Breast epithelium (tissue), 4 donors: ENCODE results near the gene SOS1. TPM values are rescaled to one million over a fixed set of nuclear protein-coding genes. Genes with fewer than 3 reads are reported as not detected.

Experiments used
- DNase-seq, 2 donors: peaks; one replicate each; pipeline ENCODE4 v3.0.0-alpha.2; 2019; ENCODE audit warnings: low spot score in 2 of 2
- H3K27ac ChIP-seq, 2 donors: fragments of 200-600 bp; sonication (generic) in 1 of 2; one replicate each; pipeline ENCODE4 v1.5.1; 2016 to 2019; ENCODE audit warnings: mild to moderate bottlenecking in 1 of 2
- H3K27me3 ChIP-seq, 2 donors: fragments of 200-600 bp; sonication (generic) in 1 of 2; one replicate each; pipeline versions ENCODE4 v1.5.1 to v1.6.0; 2017 to 2019; ENCODE audit warnings: control low read depth in 1 of 2, mild to moderate bottlenecking in 1 of 2
- H3K36me3 ChIP-seq: fragments of 200-600 bp; one replicate; pipeline ENCODE4 v1.5.1; 2019
- H3K4me1 ChIP-seq, 2 donors: fragments of 200-600 bp; sonication (generic); one replicate each; pipeline ENCODE4 v1.5.1; 2016 to 2019; ENCODE audit warnings: control low read depth in 1 of 2
- H3K4me3 ChIP-seq, 3 donors: fragments of 200-600 bp; sonication (generic); 1 replicate in 2 of 3; 2 replicates in 1 of 3; pipeline ENCODE4 v1.5.1; 2016 to 2019; ENCODE audit warnings: mild to moderate bottlenecking in 3 of 3, moderate library complexity in 2 of 3
- H3K9me3 ChIP-seq, 2 donors: fragments of 200-600 bp; sonication (generic) in 1 of 2; one replicate each; pipeline ENCODE4 v1.5.1; 2016 to 2019; ENCODE audit warnings: control low read depth in 1 of 2
- CTCF ChIP-seq, 3 donors: fragments of 450-650 bp; IDR thresholded peaks; one replicate each; pipeline ENCODE4 v1.5.1; 2016 to 2017; ENCODE audit warnings: antibody characterized with exemption in 3 of 3, mild to moderate bottlenecking in 3 of 3, moderate library complexity in 3 of 3
- POLR2A ChIP-seq: fragments of 450-650 bp; IDR thresholded peaks from one replicate; pipeline ENCODE4 v1.6.1; 2016; ENCODE audit warnings: antibody characterized with exemption, mild to moderate bottlenecking, moderate library complexity
- POLR2AphosphoS5 ChIP-seq, 3 donors: sonication (generic); formaldehyde crosslinking; IDR thresholded peaks; one replicate each; pipeline ENCODE4 v1.6.1; 2017; ENCODE audit warnings: antibody characterized with exemption in 3 of 3
- intact Hi-C: fragments of 100-400 bp; cut with DNase I; formaldehyde crosslinking; loops from one replicate; pipeline ENCODE4 v1.15.1; 2023; ENCODE audit warnings: low total_unique reads
- total RNA-seq, 3 donors: library from RNA; depleted of rRNA; stranded (reverse); fragments of >200 nt; gene quantifications; one replicate each; pipeline ENCODE4 v1.1.0, GENCODE V29; 2016

The SOS1 gene
- total RNA-seq, 3 donors from 2014 or later: 33.4 to 49.0 (median 37.0) TPM

GRCh38 chr2:38977047-38977446 lies 143.8 kb downstream of the SOS1 start:
- H3K27ac ChIP-seq: no peak overlapping the region
- no peaks in the 10 kb centered on the region for H3K9me3 ChIP-seq
- TF ChIP-seq POLR2AphosphoS5 (IDR thresholded peaks at IDR 0.05) (no peak), POLR2A (no peak), CTCF (IDR thresholded peaks at IDR 0.05) (no peak)
- no peaks in the 10 kb centered on the region for H3K27me3 ChIP-seq
- H3K4me3 ChIP-seq: no peak overlapping the region
- DNase-seq: no peak
- no peaks in the 10 kb centered on the region for H3K36me3 ChIP-seq
- intact Hi-C loops: no loop called here
- no peaks in the 10 kb centered on the region for H3K4me1 ChIP-seq

DNA sequence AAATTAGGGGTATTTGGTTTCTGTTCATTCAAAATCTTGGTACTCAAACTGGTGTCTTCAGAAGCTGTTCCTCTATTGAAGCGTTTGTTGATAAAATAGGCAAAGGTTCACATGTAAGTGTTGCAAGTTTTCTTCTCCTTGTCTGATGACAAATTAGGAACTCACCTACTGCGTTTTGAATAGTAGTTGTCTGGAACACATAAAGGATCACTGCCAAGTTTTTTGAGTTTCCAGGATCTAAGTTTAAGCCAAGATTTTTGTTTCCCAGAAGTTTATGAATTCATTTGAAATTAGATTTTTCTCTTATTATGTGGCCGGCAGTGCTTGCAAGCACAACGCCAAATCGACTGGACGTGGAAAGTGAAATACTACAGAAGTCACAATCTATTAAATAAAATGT lies 145.8 kb downstream of the SOS1 start:
- no peaks in the 10 kb centered on the region for H3K4me1 ChIP-seq
- no peak for TF ChIP-seq CTCF (IDR thresholded peaks at IDR 0.05)
- no peak for TF ChIP-seq POLR2A
- no peak for TF ChIP-seq POLR2AphosphoS5 (IDR thresholded peaks at IDR 0.05)
- H3K27ac ChIP-seq: no peak overlapping the region
- intact Hi-C loops: no loop called here
- no peak for DNase-seq
- no peaks in the 10 kb centered on the region for H3K9me3 ChIP-seq
- H3K36me3 ChIP-seq: no peaks in the 10 kb centered on the region
- no peaks in the 10 kb centered on the region for H3K27me3 ChIP-seq
- H3K4me3 ChIP-seq: no peak overlapping the region

DNA sequence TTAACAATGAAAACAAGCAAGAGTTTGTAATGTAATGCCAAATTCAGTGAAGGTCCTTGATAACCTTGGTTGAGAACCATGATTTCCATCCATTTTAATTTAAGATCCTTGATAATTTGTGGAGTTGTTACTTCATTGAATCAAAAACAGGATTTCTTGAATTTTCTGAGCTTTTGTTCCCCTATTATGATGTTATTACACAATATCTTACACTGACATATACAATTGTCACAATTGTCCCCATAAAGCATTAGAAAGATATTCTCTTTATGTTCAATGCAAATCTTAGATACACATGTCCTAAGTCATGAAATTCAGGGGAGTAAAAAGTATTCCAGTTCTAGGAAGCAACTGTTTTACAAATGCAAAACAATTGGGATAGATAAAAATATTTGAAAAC lies 147.6 kb downstream of the SOS1 start:
- no peak for DNase-seq
- H3K4me3 ChIP-seq: no peak overlapping the region
- H3K27me3 ChIP-seq: no peaks in the 10 kb centered on the region
- intact Hi-C loops: no loop called here
- TF ChIP-seq POLR2AphosphoS5 (IDR thresholded peaks at IDR 0.05) (no peak), POLR2A (no peak), CTCF (IDR thresholded peaks at IDR 0.05) (no peak)
- H3K9me3 ChIP-seq: no peaks in the 10 kb centered on the region
- no peaks in the 10 kb centered on the region for H3K4me1 ChIP-seq
- H3K36me3 ChIP-seq: no peaks in the 10 kb centered on the region
- H3K27ac ChIP-seq: no peak overlapping the region

- Histone ChIP-seq H3K4me3 (no peak overlapping the region), H3K27ac (no peak overlapping the region), H3K4me1 (no peaks in the 10 kb centered on the region), H3K36me3 (no peaks in the 10 kb centered on the region), H3K27me3 (no peaks in the 10 kb centered on the region), H3K9me3 (no peaks in the 10 kb centered on the region)
- DNase-seq: no peak
- TF ChIP-seq POLR2A (no peak), CTCF (IDR thresholded peaks at IDR 0.05) (no peak), POLR2AphosphoS5 (IDR thresholded peaks at IDR 0.05) (no peak)
- intact Hi-C loops: no loop called here
Observed at GRCh38 chr2:38971377-38971776, 149.5 kb downstream of the SOS1 start.

DNA sequence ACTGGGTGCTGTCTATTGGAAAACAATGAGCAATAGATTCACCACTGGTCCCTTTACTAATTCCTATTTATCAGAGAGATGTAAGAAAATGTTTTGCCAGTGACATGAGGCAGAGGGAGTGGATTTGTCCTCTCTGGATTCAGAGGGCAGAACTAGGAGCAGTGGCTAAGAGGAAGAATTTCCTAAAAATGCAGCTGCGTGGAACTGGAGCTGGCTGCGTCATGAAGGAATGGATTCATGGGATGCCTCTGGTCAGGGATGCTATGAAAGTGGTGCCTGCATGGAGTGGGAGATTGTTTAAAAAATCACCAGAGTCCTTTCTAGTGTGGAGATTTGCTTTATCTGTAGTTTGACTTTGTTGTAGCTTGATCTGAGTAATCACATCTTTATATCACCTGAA lies 152.8 kb downstream of the SOS1 start:
- H3K9me3 ChIP-seq: no peaks in the 10 kb centered on the region
- H3K4me1 ChIP-seq: no peaks in the 10 kb centered on the region
- no peak for DNase-seq
- no peaks in the 10 kb centered on the region for H3K27me3 ChIP-seq
- no peak overlapping the region for H3K27ac ChIP-seq
- H3K36me3 ChIP-seq: no peaks in the 10 kb centered on the region
- no peak for TF ChIP-seq POLR2AphosphoS5 (IDR thresholded peaks at IDR 0.05)
- no peak for TF ChIP-seq POLR2A
- no peak for TF ChIP-seq CTCF (IDR thresholded peaks at IDR 0.05)
- H3K4me3 ChIP-seq: no peak overlapping the region
- intact Hi-C loops: no loop called here
